ENCODE results near the gene C9orf40.

The C9orf40 gene

DNA sequence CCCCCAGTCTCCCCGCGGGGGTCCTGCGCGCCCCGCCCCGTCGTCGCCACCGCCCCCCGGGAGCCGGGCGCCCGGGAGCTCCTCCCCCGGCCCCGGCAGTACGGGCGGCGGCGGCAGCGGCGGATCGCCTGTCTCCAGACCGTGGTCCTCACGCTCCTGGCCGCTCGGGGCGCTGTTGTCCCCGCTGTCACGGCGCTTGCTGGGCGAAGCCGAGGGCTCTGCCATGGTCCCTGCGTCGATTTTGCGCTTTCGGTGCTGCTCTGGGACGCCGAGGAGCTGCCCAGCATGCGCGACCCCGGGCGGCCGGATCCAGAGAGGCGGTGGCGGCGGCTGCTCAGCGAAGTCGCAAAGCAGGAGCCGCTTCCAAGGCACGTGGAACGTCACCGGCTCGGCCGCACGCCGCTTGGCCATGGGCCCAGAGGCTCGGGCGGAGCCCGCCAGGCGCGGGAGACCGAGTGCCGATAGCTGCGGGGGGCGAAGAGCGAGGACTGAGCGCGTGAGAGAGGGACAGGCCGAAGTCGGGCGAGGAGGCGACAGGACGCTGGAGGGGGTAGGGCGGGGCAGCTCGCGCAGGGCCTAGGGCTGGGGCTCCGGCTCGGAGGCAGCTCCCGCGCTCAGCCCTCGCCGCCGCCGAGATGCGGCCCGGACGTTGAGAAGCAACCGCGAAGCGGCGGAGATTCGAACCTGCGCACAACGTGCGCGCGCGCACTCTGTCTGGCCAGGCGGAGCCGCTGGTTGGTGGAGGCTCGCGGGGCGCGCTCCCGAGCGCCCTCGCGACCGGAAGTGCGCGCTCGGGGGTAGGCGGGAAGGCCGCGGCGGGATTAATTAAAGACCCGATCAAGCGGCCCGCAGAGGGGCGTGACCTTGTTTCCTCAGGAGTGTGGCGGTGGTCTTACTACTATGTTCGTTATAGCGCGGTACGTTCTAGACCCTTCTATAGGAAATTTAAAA lies at the start of gene C9orf40:
Gene C9orf40, minus strand, starts transcription at position 712 of the 951 bp plus-strand sequence. Its CDS starts 301 bp downstream, at position 411.
- peak; percentile 88 to 93 for DNase-seq

- no peak for DNase-seq
These were observed 49.2 kb upstream of the C9orf40 start for GRCh38 chr9:75001719-75002421.

- DNase-seq = no peak
These were observed 48.1 kb upstream of the C9orf40 start for GRCh38 chr9:75000835-75001234.

GRCh38 chr9:74985041-74985440 lies 32.3 kb upstream of the C9orf40 start:
- no peak for DNase-seq

- no peak for DNase-seq
These were observed 31.0 kb upstream of the C9orf40 start for GRCh38 chr9:74983709-74984108.

- no peak for DNase-seq
These were observed 27.1 kb upstream of the C9orf40 start for GRCh38 chr9:74979844-74980243.

DNA sequence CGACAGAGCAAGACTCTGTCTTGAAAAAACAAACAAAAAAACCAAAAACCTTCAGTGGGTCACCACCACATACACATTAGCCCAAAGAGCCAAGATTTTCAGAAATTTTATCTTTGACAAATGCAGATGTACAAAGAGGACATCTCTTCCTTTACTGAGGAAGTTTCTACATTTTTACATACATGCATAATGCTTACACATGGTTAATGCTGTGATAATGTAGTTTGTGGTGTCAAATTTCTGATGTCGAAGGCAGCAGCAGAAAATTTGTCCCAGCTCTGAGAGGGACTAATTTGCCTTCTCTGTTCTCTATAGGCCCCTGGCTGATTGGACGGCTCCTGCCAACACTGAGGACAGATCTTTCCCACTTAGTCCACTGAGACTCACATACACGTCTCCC lies 24.6 kb upstream of the C9orf40 start:
- no peak for DNase-seq

GRCh38 chr9:74975538-74975937 lies 22.8 kb upstream of the C9orf40 start:
- no peak for DNase-seq

DNA sequence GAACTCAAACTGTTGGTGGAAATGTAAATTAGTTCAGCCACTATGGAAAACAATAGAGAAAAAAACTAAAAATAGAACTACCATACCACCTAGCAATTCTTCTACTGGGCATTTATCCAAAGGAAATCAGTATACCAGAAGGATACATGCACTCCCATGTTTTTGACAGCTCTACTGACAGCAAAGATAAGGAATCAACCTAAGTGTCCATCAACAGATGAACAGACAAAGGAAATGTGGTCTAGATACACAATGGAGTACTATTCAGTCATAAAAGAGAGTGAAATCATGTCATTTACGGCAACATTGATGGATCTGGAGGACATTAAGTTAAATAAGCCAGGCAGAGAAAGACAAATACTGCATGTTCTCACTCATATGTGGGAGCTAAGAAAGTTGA lies 21.8 kb upstream of the C9orf40 start:
- no peak for DNase-seq

GRCh38 chr9:74973714-74974113 lies 21.0 kb upstream of the C9orf40 start:
- no peak for DNase-seq

DNA sequence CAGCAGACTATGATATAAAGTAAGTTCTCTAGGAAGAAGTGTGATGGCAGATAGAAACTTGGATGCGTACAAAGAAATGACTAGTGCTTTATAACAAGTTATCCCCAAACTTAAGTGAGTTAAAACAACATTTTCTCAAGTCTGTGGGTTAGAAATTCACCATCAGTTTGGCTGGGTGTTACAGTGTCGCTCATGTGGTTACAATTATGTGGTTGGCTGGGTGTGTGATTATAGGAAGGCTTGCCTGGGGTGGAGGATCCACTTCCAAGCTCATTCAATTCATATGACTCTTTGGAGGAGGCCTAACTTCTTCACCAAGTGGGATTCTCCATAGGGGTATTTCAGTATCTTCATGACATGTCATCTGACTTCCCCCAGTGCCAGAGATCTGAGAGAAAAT lies 10.3 kb upstream of the C9orf40 start:
- DNase-seq = no peak

- no peak for DNase-seq
These were observed 8.8 kb upstream of the C9orf40 start for GRCh38 chr9:74961496-74961895.

DNA sequence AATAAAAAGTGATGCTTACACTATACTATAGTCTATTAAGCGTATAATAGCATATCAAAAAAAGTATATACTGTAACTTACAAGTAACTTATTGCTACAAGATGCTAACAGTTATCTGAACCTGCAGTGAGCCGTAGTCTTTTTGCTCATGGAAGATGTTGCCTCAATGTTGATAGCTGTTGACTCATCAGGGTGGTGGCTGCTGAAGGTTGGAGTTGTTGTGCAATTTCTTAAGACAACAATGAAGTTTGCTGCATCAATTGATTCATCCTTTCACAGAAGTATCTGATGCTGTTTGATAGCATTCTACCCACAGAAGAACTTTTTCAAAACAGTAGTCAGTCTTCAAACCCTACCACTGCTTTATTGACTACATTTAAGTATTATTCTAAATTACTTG lies 7.8 kb upstream of the C9orf40 start:
- no peak for DNase-seq

GRCh38 chr9:74958587-74958986 lies 5.9 kb upstream of the C9orf40 start:
- no peak for DNase-seq

- DNase-seq = no peak
These were observed 581 bp upstream of the C9orf40 start for GRCh38 chr9:74953235-74953751.

DNA sequence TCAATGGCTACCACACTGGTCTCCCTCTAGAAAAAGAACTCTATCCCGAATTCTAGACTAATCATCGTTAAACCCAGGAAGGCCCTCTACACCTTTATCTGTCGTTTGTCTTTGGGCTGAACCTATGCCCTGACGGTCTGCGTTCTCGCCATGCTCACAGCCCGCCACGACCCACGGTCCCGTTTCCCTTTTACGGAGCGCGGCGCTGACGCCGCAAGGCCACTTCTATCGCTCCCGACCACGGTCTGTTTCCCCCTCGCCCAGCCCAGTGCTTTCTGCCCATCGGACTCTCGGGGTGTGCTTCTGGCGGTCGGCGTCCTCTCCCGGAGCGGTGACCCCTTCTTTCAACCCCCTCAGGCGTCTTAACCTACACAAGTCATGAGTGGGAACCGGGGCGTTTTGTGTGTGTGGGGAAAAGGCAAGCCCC lies 974 bp downstream of the C9orf40 start:
- peak; percentile 31 to 35 for DNase-seq

GRCh38 chr9:74951107-74951720 lies 1.5 kb downstream of the C9orf40 start:
- no peak for DNase-seq

- DNase-seq = no peak
These were observed 2.6 kb downstream of the C9orf40 start for GRCh38 chr9:74949859-74950855.

DNA sequence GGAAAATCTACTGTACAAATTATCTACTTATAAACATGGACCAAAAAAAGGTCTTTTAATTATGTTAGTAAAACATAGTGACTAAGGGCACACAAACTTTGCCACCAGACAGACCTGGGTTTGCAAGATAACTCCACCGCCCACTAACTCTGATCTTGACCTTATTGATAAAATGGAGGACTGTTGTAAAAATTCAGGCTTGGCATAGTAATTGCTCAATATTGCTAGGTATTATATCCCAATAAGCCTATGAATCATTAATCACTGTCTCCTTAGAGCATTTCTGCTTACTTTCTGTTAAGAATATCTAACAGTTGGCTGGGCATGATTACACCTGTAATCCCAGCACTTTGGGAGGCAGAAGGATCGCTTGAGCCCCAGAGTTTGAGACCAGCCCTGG lies 3.8 kb downstream of the C9orf40 start:
- no peak for DNase-seq

- DNase-seq = no peak
These were observed 6.0 kb downstream of the C9orf40 start for GRCh38 chr9:74946686-74947085.

GRCh38 chr9:74942801-74943200 lies 9.9 kb downstream of the C9orf40 start:
- peak in 1 of 2 experiments; percentile 64 for DNase-seq

DNA sequence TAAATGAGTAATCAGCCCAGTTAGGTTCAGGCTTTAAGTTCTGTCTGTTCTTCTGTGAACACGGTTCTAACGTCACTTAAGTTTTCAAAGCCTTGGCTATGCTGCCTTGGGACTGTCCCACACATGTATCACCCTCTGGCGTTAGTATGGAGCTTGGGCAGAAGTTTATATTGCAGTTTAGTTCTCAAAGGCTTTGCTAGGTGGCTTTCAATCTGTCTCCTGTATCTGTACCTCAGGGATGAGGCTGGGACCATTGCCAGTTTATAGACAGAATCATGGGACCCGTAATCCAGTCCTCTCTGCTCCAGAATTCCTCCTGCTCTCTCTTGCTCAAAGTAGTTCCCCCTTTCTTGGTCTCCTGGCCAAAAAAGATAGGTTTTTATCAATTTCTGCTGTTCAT lies 12.1 kb downstream of the C9orf40 start:
- DNase-seq = no peak

Measured in stimulated activated CD4-positive, alpha-beta T cell treated with anti-CD3 and anti-CD28 coated beads, Interleukin-4, amount 100 ng/mL, for 4 hours (primary cell).